WTC11 (cell line): ENCODE results near the gene LRTM2.

Experiments used
- ATF2 ChIP-seq: sonication (generic); formaldehyde crosslinking; IDR thresholded peaks from 2 replicates; pipeline ENCODE4 v1.8.1; 2022; ENCODE audit warnings: low read depth, missing genetic modification reagents, borderline replicate concordance
- CBFB ChIP-seq: sonication (generic); formaldehyde crosslinking; IDR thresholded peaks from 2 replicates; pipeline ENCODE4 v1.8.1; 2022; ENCODE audit warnings: mild to moderate bottlenecking, low read depth, missing genetic modification reagents
- CREB1 ChIP-seq: sonication (generic); formaldehyde crosslinking; IDR thresholded peaks from 2 replicates; pipeline ENCODE4 v1.8.0; 2023; ENCODE audit warnings: mild to moderate bottlenecking, missing genetic modification reagents
- CTCF ChIP-seq: fragments of 200-600 bp; IDR thresholded peaks from 2 replicates; pipeline ENCODE4 v1.8.0; 2022; ENCODE audit warnings: antibody characterized with exemption
- ELF4 ChIP-seq: sonication (generic); formaldehyde crosslinking; IDR thresholded peaks from 2 replicates; pipeline ENCODE4 v1.8.1; 2022; ENCODE audit warnings: low read depth, mild to moderate bottlenecking, moderate library complexity, missing genetic modification reagents
- ESRRA ChIP-seq: sonication (generic); formaldehyde crosslinking; IDR thresholded peaks from 2 replicates; pipeline ENCODE4 v1.8.1; 2022; ENCODE audit warnings: mild to moderate bottlenecking, missing genetic modification reagents, borderline replicate concordance
- FOXK1 ChIP-seq: sonication (generic); formaldehyde crosslinking; IDR thresholded peaks from 2 replicates; pipeline ENCODE4 v1.8.0; 2022; ENCODE audit warnings: mild to moderate bottlenecking, moderate library complexity, missing genetic modification reagents
- GABPB1 ChIP-seq: sonication (generic); formaldehyde crosslinking; IDR thresholded peaks from 2 replicates; pipeline ENCODE4 v1.8.1; 2023; ENCODE audit warnings: mild to moderate bottlenecking, missing genetic modification reagents
- HMGXB4 ChIP-seq: sonication (generic); formaldehyde crosslinking; IDR thresholded peaks from 2 replicates; pipeline ENCODE4 v1.8.1; 2023; ENCODE audit warnings: mild to moderate bottlenecking, moderate library complexity, missing genetic modification reagents
- MAX ChIP-seq: sonication (generic); formaldehyde crosslinking; IDR thresholded peaks from 2 replicates; pipeline ENCODE4 v1.8.0; 2022; ENCODE audit warnings: mild to moderate bottlenecking, missing genetic modification reagents
- OVOL2 ChIP-seq: fragments of 250-450 bp; sonication (Bioruptor Pico); IDR thresholded peaks from 2 replicates; pipeline ENCODE4 v1.9.0; 2021; ENCODE audit warnings: mild to moderate bottlenecking, borderline replicate concordance

- no peak for TF ChIP-seq ESRRA (CRISPR knock-in tag)
- TF ChIP-seq CTCF = no peak
- no peak for TF ChIP-seq ATF2
- no peak for TF ChIP-seq FOXK1 (CRISPR knock-in tag)
- TF ChIP-seq GABPB1 (CRISPR knock-in tag) = no peak
- no peak for TF ChIP-seq CREB1 (CRISPR knock-in tag)
- TF ChIP-seq OVOL2 (CRISPR knock-in tag) = no peak
- no peak for TF ChIP-seq MAX (CRISPR knock-in tag)
- no peak for TF ChIP-seq HMGXB4 (CRISPR knock-in tag)
- no peak for TF ChIP-seq ELF4 (CRISPR knock-in tag)
- TF ChIP-seq CBFB (CRISPR knock-in tag) = no peak
These were observed 12.6 kb downstream of the LRTM2 start for GRCh38 chr12:1832801-1833595.
